IPS DF 6.9 (cell line): ENCODE data around the gene NOD2.

ENCODE experiments used
- DNase-seq: peaks from one replicate; pipeline ENCODE4 v3.0.0-alpha.2; 2013; ENCODE audit warnings: low read depth, low spot score
- H3K27ac ChIP-seq: one replicate; pipeline ENCODE4 v1.5.1; 2013; ENCODE audit warnings: low read length, control low read depth
- H3K27me3 ChIP-seq: 2 replicates; pipeline ENCODE4 v1.6.1; 2013; ENCODE audit warnings: mild to moderate bottlenecking, low read length; ENCODE audit not compliant: control insufficient read depth, insufficient read depth
- H3K36me3 ChIP-seq: 2 replicates; pipeline ENCODE4 v1.6.1; 2013; ENCODE audit warnings: low read length; ENCODE audit not compliant: control insufficient read depth, insufficient read depth
- H3K4me1 ChIP-seq: 2 replicates; pipeline ENCODE4 v1.6.1; 2013; ENCODE audit warnings: low read length; ENCODE audit not compliant: control insufficient read depth, insufficient read depth
- H3K4me3 ChIP-seq: 2 replicates; pipeline ENCODE4 v1.5.1; 2013; ENCODE audit warnings: mild to moderate bottlenecking, low read length
- H3K9me3 ChIP-seq: 2 replicates; pipeline ENCODE4 v1.6.1; 2013; ENCODE audit warnings: low read length, inconsistent platforms; ENCODE audit not compliant: control insufficient read depth, insufficient read depth
- WGBS: extraction: QIAGEN DNeasy Blood & Tissue Kit; methylation state at CpG from one replicate; pipeline ENCODE4 v1.1.7; 2013; ENCODE audit warnings: mixed read lengths, missing lambda C conversion rate; ENCODE audit not compliant: insufficient read length, insufficient coverage; 5-methylcytosine and 5-hydroxymethylcytosine counted together

The NOD2 gene

GRCh38 chr16:50704245-50704644, 10.8 kb downstream of the NOD2 start:
- Histone ChIP-seq H3K4me3 (no peak overlapping the region), H3K27ac (no peak overlapping the region), H3K9me3 (peaks cover 1% of the 10 kb centered on the region; the same call in 1 of the 2 replicates), H3K27me3 (no peaks in the 10 kb centered on the region), H3K4me1 (no peaks in the 10 kb centered on the region), H3K36me3 (no peaks in the 10 kb centered on the region)
- no peak for DNase-seq
- no CpG with 5 or more reads among the region's 1 CpG for WGBS

GRCh38 chr16:50705436-50706110, 12.2 kb downstream of the NOD2 start:
- no peak for DNase-seq
- 100% methylated on average over 1 of the region's 5 CpGs for WGBS
- no peak overlapping the region for H3K4me3 ChIP-seq

GRCh38 chr16:50706250-50706649, 12.8 kb downstream of the NOD2 start:
- Histone ChIP-seq H3K27ac (no peak overlapping the region), H3K9me3 (peaks cover 1% of the 10 kb centered on the region; the same call in 1 of the 2 replicates), H3K4me3 (no peak overlapping the region), H3K27me3 (no peaks in the 10 kb centered on the region), H3K4me1 (no peaks in the 10 kb centered on the region), H3K36me3 (no peaks in the 10 kb centered on the region)
- no CpG with 5 or more reads among the region's 3 CpGs for WGBS
- no peak for DNase-seq

More at GRCh38 chr16:50705436-50706110, 12.2 kb downstream of the NOD2 start:
- Histone ChIP-seq H3K9me3 (peaks cover 1% of the 10 kb centered on the region; the same call in 1 of the 2 replicates), H3K36me3 (no peaks in the 10 kb centered on the region), H3K27ac (no peak overlapping the region), H3K27me3 (no peaks in the 10 kb centered on the region), H3K4me1 (no peaks in the 10 kb centered on the region)

GRCh38 chr16:50708373-50709060, 15.1 kb downstream of the NOD2 start:
- H3K4me3 ChIP-seq: no peak overlapping the region
- no peak overlapping the region for H3K27ac ChIP-seq
- no peaks in the 10 kb centered on the region for H3K27me3 ChIP-seq
- no peaks in the 10 kb centered on the region; the same call in 1 of the 2 replicates for H3K36me3 ChIP-seq
- no peaks in the 10 kb centered on the region for H3K4me1 ChIP-seq
- WGBS: no CpG with 5 or more reads among the region's 10 CpGs
- peaks cover 1% of the 10 kb centered on the region; the same call in 1 of the 2 replicates for H3K9me3 ChIP-seq
- DNase-seq: no peak

- H3K27ac ChIP-seq: no peak overlapping the region
Observed at GRCh38 chr16:50709061-50709684, 15.8 kb downstream of the NOD2 start.

GRCh38 chr16:50709980-50710379, 16.6 kb downstream of the NOD2 start:
- no peaks in the 10 kb centered on the region; the same call in 1 of the 2 replicates for H3K36me3 ChIP-seq
- WGBS: no CpG with 5 or more reads among the region's 5 CpGs

More at GRCh38 chr16:50709061-50709684, 15.8 kb downstream of the NOD2 start:
- Histone ChIP-seq H3K9me3 (no peaks in the 10 kb centered on the region), H3K4me1 (no peaks in the 10 kb centered on the region), H3K4me3 (no peak overlapping the region), H3K36me3 (no peaks in the 10 kb centered on the region; the same call in 1 of the 2 replicates), H3K27me3 (no peaks in the 10 kb centered on the region)
- WGBS: no CpG with 5 or more reads among the region's 8 CpGs
- DNase-seq: no peak

GRCh38 chr16:50711040-50711439, 17.6 kb downstream of the NOD2 start:
- Histone ChIP-seq H3K4me1 (no peaks in the 10 kb centered on the region), H3K27me3 (no peaks in the 10 kb centered on the region), H3K36me3 (no peaks in the 10 kb centered on the region; the same call in 1 of the 2 replicates), H3K4me3 (no peak overlapping the region), H3K9me3 (no peaks in the 10 kb centered on the region), H3K27ac (no peak overlapping the region)
- DNase-seq: no peak
- WGBS: no CpG with 5 or more reads among the region's 21 CpGs

More at GRCh38 chr16:50709980-50710379, 16.6 kb downstream of the NOD2 start:
- Histone ChIP-seq H3K27me3 (no peaks in the 10 kb centered on the region), H3K4me3 (no peak overlapping the region), H3K9me3 (no peaks in the 10 kb centered on the region), H3K27ac (no peak overlapping the region), H3K4me1 (no peaks in the 10 kb centered on the region)
- DNase-seq: no peak

GRCh38 chr16:50711862-50712559, 18.6 kb downstream of the NOD2 start:
- Histone ChIP-seq H3K4me1 (no peaks in the 10 kb centered on the region), H3K27ac (no peak overlapping the region), H3K36me3 (no peaks in the 10 kb centered on the region; the same call in 1 of the 2 replicates), H3K27me3 (no peaks in the 10 kb centered on the region), H3K9me3 (no peaks in the 10 kb centered on the region), H3K4me3 (no peak overlapping the region)
- no peak for DNase-seq
- no CpG with 5 or more reads among the region's 25 CpGs for WGBS

GRCh38 chr16:50712560-50712898, 19.1 kb downstream of the NOD2 start:
- H3K4me1 ChIP-seq: no peaks in the 10 kb centered on the region
- no peak overlapping the region for H3K27ac ChIP-seq
- no peaks in the 10 kb centered on the region for H3K9me3 ChIP-seq
- DNase-seq: no peak
- H3K27me3 ChIP-seq: no peaks in the 10 kb centered on the region
- no CpG with 5 or more reads among the region's 3 CpGs for WGBS
- no peaks in the 10 kb centered on the region; the same call in 1 of the 2 replicates for H3K36me3 ChIP-seq
- H3K4me3 ChIP-seq: no peak overlapping the region

- H3K27me3 ChIP-seq: no peaks in the 10 kb centered on the region
- DNase-seq: no peak
- no peaks in the 10 kb centered on the region for H3K4me1 ChIP-seq
- no peak overlapping the region for H3K27ac ChIP-seq
- H3K4me3 ChIP-seq: no peak overlapping the region
- no CpG with 5 or more reads among the region's 4 CpGs for WGBS
- H3K9me3 ChIP-seq: no peaks in the 10 kb centered on the region
- H3K36me3 ChIP-seq: no peaks in the 10 kb centered on the region; the same call in 1 of the 2 replicates
Observed at GRCh38 chr16:50712956-50713355, 19.6 kb downstream of the NOD2 start.
